Measurements from ENCODE around the gene FAM107B. TPM values are rescaled to one million over a fixed set of nuclear protein-coding genes. Genes with fewer than 3 reads are reported as not detected.
A peak's percentile ranks its signal among the peaks of the same experiment; 100 is the strongest.

The FAM107B gene
- total RNA-seq, 4 donors from 2014 or later, result 12.3 to 41.3 (median 31.8) TPM

GRCh38 chr10:14526326-14526725, 248.4 kb downstream of the FAM107B start:
- no peak overlapping the region for H3K27ac ChIP-seq
- no peak for DNase-seq
- no peak for TF ChIP-seq POLR2A (IDR thresholded peaks at IDR 0.05)
- no peaks in the 10 kb centered on the region for H3K9me3 ChIP-seq
- 93 to 97% methylated on average over 7 of the region's 7 CpGs for WGBS, 2 donors
- intact Hi-C loops (cut with DNase I), result no loop called here
- peaks cover 0 to 5% of the 10 kb centered on the region in 2 donors for H3K36me3 ChIP-seq
- no peaks in the 10 kb centered on the region for H3K27me3 ChIP-seq
- H3K4me3 ChIP-seq (replicated peaks in 1 of 3), result no peak overlapping the region
- no peaks in the 10 kb centered on the region for H3K4me1 ChIP-seq

GRCh38 chr10:14524691-14525324, 249.9 kb downstream of the FAM107B start:
- TF ChIP-seq, protein P1, sequence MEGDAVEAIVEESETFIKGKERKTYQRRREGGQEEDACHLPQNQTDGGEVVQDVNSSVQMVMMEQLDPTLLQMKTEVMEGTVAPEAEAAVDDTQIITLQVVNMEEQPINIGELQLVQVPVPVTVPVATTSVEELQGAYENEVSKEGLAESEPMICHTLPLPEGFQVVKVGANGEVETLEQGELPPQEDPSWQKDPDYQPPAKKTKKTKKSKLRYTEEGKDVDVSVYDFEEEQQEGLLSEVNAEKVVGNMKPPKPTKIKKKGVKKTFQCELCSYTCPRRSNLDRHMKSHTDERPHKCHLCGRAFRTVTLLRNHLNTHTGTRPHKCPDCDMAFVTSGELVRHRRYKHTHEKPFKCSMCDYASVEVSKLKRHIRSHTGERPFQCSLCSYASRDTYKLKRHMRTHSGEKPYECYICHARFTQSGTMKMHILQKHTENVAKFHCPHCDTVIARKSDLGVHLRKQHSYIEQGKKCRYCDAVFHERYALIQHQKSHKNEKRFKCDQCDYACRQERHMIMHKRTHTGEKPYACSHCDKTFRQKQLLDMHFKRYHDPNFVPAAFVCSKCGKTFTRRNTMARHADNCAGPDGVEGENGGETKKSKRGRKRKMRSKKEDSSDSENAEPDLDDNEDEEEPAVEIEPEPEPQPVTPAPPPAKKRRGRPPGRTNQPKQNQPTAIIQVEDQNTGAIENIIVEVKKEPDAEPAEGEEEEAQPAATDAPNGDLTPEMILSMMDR (IDR thresholded peaks at IDR 0.05), result no peak
- TF ChIP-seq POLR2A (IDR thresholded peaks at IDR 0.05), result no peak
- Histone ChIP-seq H3K27me3 (no peaks in the 10 kb centered on the region), H3K4me3 (replicated peaks in 1 of 3) (no peak overlapping the region), H3K27ac (no peak overlapping the region), H3K36me3 (peaks cover 0 to 14% of the 10 kb centered on the region in 2 donors), H3K9me3 (no peaks in the 10 kb centered on the region), H3K4me1 (no peaks in the 10 kb centered on the region)
- DNase-seq, result no peak
- intact Hi-C loops (cut with DNase I), result no loop called here
- WGBS, 2 donors, result 94 to 96% methylated on average over 3 of the region's 3 CpGs

DNA sequence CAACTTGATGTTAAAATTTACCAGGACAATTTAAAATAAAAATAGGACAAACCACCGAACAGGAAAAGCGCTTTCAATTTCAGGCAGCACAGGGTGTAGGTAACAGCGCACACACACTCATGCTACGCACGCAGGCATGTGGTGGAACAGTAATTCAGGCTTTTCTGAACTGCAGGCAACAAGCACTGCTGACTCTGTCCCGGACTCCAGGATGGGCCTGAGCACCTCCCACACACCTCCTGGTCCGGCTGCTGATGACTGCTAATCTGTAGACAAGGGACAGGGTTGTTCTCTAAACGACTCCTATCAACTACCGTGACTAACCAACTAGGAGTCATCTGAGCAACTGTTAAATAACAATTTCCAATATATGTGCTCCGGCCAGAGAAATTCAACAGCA, 251.4 kb downstream of the FAM107B start:
- intact Hi-C loops (cut with DNase I), result no loop called here
- 75 to 93% methylated on average over 10 of the region's 10 CpGs for WGBS, 2 donors
- Histone ChIP-seq H3K27me3 (no peaks in the 10 kb centered on the region), H3K4me1 (no peaks in the 10 kb centered on the region), H3K4me3 (replicated peaks in 1 of 3) (no peak overlapping the region), H3K36me3 (peaks cover 0 to 14% of the 10 kb centered on the region in 2 donors), H3K27ac (no peak overlapping the region), H3K9me3 (no peaks in the 10 kb centered on the region)
- peak in 1 of 2 donors; percentile 53 for DNase-seq
- no peak for TF ChIP-seq POLR2A (IDR thresholded peaks at IDR 0.05)
- TF ChIP-seq, protein P1 (IDR thresholded peaks at IDR 0.05), result no peak

- Histone ChIP-seq H3K36me3 (peaks cover 0 to 14% of the 10 kb centered on the region in 2 donors), H3K27ac (no peak overlapping the region), H3K4me1 (no peaks in the 10 kb centered on the region), H3K9me3 (no peaks in the 10 kb centered on the region), H3K4me3 (replicated peaks in 1 of 3) (no peak overlapping the region), H3K27me3 (no peaks in the 10 kb centered on the region)
- WGBS, 2 donors, result 82 to 86% methylated on average over 7 of the region's 7 CpGs
- no peak for DNase-seq
- TF ChIP-seq, protein P1 (IDR thresholded peaks at IDR 0.05), result no peak
- TF ChIP-seq POLR2A (IDR thresholded peaks at IDR 0.05), result no peak
- intact Hi-C loops (cut with DNase I), result no loop called here
Measured at GRCh38 chr10:14519785-14520184, 254.9 kb downstream of the FAM107B start.

- no peak overlapping the region for H3K27ac ChIP-seq
- no peak for DNase-seq
- intact Hi-C loops (cut with DNase I), result no loop called here
- peaks cover 0 to 14% of the 10 kb centered on the region in 2 donors for H3K36me3 ChIP-seq
- H3K9me3 ChIP-seq, result no peaks in the 10 kb centered on the region
- 92 to 95% methylated on average over 3 of the region's 3 CpGs for WGBS, 2 donors
- H3K4me1 ChIP-seq, result no peaks in the 10 kb centered on the region
- no peaks in the 10 kb centered on the region for H3K27me3 ChIP-seq
- H3K4me3 ChIP-seq (replicated peaks in 1 of 3), result no peak overlapping the region
- TF ChIP-seq POLR2A (IDR thresholded peaks at IDR 0.05), result no peak
- TF ChIP-seq, protein P1 (IDR thresholded peaks at IDR 0.05), result no peak
Measured at GRCh38 chr10:14518149-14518548, 256.5 kb downstream of the FAM107B start.

Measured in thyroid gland (tissue), 4 donors.